ENCODE results near the gene ATP6V1B1.
"Not testable (repeated sequence)": the region's sequence is repeated elsewhere in the genome, so short reads cannot be mapped to it uniquely, and the experiment has no call there.

ATP6V1B1 gene

GRCh38 chr2:70991742-70992141 lies 56.0 kb downstream of the ATP6V1B1 start:
- no peak overlapping the region for H3K4me3 ChIP-seq (ENCODE audit: low read depth, low read length)
- no peak for TF ChIP-seq CTCF (IDR thresholded peaks at IDR 0.05; ENCODE audit: borderline replicate concordance, insufficient read depth, low read depth, low read length)

- TF ChIP-seq CTCF (IDR thresholded peaks at IDR 0.05; ENCODE audit: borderline replicate concordance, insufficient read depth, low read depth, low read length), result no peak
- peak overlapping the region; percentile 11 for H3K4me3 ChIP-seq (ENCODE audit: low read depth, low read length)
These were observed 57.5 kb downstream of the ATP6V1B1 start for GRCh38 chr2:70992945-70993853.

- H3K4me3 ChIP-seq (ENCODE audit: low read depth, low read length), result peak overlapping the region; percentile 91
- no peak for TF ChIP-seq CTCF (IDR thresholded peaks at IDR 0.05; ENCODE audit: borderline replicate concordance, insufficient read depth, low read depth, low read length)
These were observed 58.5 kb downstream of the ATP6V1B1 start for GRCh38 chr2:70994009-70994698.

GRCh38 chr2:70994699-70995425 lies 59.2 kb downstream of the ATP6V1B1 start, which contains the start of gene TEX261:
Gene TEX261 (minus strand): TSS chr2:70994873. CDS start chr2:70994757, 116 bp downstream.
- TF ChIP-seq CTCF (IDR thresholded peaks at IDR 0.05; ENCODE audit: borderline replicate concordance, insufficient read depth, low read depth, low read length), result peak; percentile 90
- peak within 1 kb of the TSS; percentile 91 for H3K4me3 ChIP-seq (ENCODE audit: low read depth, low read length)

GRCh38 chr2:70995426-70995729 lies 59.7 kb downstream of the ATP6V1B1 start:
- peak; percentile 46; the same call in 1 of the 2 replicates for TF ChIP-seq CTCF (IDR thresholded peaks at IDR 0.05; ENCODE audit: borderline replicate concordance, insufficient read depth, low read depth, low read length)

GRCh38 chr2:70998885-70999284 lies 63.2 kb downstream of the ATP6V1B1 start:
- H3K4me3 ChIP-seq (ENCODE audit: low read depth, low read length), result not testable (repeated sequence)

More at GRCh38 chr2:70995426-70995729, 59.7 kb downstream of the ATP6V1B1 start:
- peak overlapping the region; percentile 71 for H3K4me3 ChIP-seq (ENCODE audit: low read depth, low read length)

- TF ChIP-seq CTCF (IDR thresholded peaks at IDR 0.05; ENCODE audit: borderline replicate concordance, insufficient read depth, low read depth, low read length), result no peak
- no peak overlapping the region for H3K4me3 ChIP-seq (ENCODE audit: low read depth, low read length)
These were observed 63.7 kb downstream of the ATP6V1B1 start for GRCh38 chr2:70999362-70999761.

- H3K4me3 ChIP-seq (ENCODE audit: low read depth, low read length), result not testable (repeated sequence)
These were observed 64.2 kb downstream of the ATP6V1B1 start for GRCh38 chr2:70999931-71000330.

Data from GM12875 (cell line).